ENCODE results near the gene SHISA2.

DNA sequence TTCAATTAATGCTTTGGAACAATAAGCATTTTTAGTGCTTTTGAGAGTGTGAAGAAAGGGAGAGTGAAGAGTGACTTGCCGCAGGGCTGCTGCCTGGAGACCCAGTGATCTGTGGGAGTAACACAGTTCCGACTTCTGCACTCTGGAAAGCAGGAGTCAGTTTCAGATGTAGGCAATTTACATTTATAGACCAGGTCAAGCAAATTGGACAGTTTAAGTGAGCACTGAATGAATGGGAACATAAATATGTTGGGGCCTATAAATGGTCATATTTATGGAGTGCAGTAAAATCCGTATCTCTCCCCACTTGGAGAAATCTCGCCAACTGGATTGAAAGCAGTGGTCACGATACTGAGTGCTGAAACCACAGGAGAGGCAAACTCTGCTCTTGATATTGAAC, 9.4 kb upstream of the SHISA2 start:
- TF ChIP-seq, protein P1, sequence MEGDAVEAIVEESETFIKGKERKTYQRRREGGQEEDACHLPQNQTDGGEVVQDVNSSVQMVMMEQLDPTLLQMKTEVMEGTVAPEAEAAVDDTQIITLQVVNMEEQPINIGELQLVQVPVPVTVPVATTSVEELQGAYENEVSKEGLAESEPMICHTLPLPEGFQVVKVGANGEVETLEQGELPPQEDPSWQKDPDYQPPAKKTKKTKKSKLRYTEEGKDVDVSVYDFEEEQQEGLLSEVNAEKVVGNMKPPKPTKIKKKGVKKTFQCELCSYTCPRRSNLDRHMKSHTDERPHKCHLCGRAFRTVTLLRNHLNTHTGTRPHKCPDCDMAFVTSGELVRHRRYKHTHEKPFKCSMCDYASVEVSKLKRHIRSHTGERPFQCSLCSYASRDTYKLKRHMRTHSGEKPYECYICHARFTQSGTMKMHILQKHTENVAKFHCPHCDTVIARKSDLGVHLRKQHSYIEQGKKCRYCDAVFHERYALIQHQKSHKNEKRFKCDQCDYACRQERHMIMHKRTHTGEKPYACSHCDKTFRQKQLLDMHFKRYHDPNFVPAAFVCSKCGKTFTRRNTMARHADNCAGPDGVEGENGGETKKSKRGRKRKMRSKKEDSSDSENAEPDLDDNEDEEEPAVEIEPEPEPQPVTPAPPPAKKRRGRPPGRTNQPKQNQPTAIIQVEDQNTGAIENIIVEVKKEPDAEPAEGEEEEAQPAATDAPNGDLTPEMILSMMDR (conservative IDR thresholded peaks at IDR 0.05), result no peak
- no peak for TF ChIP-seq EZH2 (IDR thresholded peaks at IDR 0.05; ENCODE audit: low read depth)

All from PC-9 (cell line).